ENCODE measurements around the gene TCEANC.

DNA sequence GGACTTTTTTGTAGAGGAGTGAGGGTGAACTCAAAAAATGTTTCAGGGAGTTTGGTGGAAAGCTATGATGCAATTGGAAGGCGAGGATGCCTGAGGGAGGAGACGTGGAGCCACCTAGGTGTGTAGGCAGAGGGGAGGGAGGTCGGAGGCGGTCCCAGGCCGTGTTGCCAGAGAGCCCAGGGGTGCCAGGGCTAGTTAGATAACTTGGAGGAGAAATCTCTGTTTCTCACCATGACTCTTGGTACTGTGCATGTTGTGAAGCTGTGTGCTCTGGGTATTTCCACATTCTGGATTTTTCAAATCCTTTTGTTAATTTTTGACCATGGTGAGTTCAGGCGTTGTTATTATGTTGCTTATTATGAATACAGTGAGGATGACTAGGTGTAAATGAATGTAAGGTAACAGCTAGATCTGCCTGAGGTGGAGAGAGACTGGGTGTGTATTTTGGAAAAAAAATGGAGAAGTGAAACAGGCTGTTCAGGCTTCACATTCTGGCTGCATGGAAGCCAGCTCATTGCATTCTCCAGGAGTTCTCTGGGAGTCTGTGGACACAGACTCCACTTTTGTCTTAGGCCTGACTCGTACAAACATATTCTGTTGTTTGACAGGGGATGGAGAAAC lies 40.5 kb downstream of the TCEANC start:
- TF ChIP-seq, protein P1, sequence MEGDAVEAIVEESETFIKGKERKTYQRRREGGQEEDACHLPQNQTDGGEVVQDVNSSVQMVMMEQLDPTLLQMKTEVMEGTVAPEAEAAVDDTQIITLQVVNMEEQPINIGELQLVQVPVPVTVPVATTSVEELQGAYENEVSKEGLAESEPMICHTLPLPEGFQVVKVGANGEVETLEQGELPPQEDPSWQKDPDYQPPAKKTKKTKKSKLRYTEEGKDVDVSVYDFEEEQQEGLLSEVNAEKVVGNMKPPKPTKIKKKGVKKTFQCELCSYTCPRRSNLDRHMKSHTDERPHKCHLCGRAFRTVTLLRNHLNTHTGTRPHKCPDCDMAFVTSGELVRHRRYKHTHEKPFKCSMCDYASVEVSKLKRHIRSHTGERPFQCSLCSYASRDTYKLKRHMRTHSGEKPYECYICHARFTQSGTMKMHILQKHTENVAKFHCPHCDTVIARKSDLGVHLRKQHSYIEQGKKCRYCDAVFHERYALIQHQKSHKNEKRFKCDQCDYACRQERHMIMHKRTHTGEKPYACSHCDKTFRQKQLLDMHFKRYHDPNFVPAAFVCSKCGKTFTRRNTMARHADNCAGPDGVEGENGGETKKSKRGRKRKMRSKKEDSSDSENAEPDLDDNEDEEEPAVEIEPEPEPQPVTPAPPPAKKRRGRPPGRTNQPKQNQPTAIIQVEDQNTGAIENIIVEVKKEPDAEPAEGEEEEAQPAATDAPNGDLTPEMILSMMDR (IDR thresholded peaks at IDR 0.05; ENCODE audit: poor library complexity, severe bottlenecking) = no peak
- TF ChIP-seq, protein P2, sequence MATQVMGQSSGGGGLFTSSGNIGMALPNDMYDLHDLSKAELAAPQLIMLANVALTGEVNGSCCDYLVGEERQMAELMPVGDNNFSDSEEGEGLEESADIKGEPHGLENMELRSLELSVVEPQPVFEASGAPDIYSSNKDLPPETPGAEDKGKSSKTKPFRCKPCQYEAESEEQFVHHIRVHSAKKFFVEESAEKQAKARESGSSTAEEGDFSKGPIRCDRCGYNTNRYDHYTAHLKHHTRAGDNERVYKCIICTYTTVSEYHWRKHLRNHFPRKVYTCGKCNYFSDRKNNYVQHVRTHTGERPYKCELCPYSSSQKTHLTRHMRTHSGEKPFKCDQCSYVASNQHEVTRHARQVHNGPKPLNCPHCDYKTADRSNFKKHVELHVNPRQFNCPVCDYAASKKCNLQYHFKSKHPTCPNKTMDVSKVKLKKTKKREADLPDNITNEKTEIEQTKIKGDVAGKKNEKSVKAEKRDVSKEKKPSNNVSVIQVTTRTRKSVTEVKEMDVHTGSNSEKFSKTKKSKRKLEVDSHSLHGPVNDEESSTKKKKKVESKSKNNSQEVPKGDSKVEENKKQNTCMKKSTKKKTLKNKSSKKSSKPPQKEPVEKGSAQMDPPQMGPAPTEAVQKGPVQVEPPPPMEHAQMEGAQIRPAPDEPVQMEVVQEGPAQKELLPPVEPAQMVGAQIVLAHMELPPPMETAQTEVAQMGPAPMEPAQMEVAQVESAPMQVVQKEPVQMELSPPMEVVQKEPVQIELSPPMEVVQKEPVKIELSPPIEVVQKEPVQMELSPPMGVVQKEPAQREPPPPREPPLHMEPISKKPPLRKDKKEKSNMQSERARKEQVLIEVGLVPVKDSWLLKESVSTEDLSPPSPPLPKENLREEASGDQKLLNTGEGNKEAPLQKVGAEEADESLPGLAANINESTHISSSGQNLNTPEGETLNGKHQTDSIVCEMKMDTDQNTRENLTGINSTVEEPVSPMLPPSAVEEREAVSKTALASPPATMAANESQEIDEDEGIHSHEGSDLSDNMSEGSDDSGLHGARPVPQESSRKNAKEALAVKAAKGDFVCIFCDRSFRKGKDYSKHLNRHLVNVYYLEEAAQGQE (IDR thresholded peaks at IDR 0.05; ENCODE audit: borderline replicate concordance) = no peak
- no peak for TF ChIP-seq POLR2AphosphoS5 (IDR thresholded peaks at IDR 0.05)
- TF ChIP-seq MXI1 (conservative IDR thresholded peaks at IDR 0.05; ENCODE audit: poor library complexity, severe bottlenecking) = no peak
- no peak for TF ChIP-seq EZH2 (IDR thresholded peaks at IDR 0.05; ENCODE audit: borderline replicate concordance, insufficient read depth, low read length, poor library complexity, severe bottlenecking)
- TF ChIP-seq EP300 (conservative IDR thresholded peaks at IDR 0.05; ENCODE audit: poor library complexity, severe bottlenecking) = no peak
- no peak for TF ChIP-seq TAF1 (IDR thresholded peaks at IDR 0.05; ENCODE audit: low read depth)
- TF ChIP-seq RAD21 (conservative IDR thresholded peaks at IDR 0.05) = no peak
